IPS-18a (cell line): Measurements from ENCODE around the gene SREBF1.

Source experiments
- H3K27ac ChIP-seq: one replicate; pipeline ENCODE4 v1.5.1; 2013; ENCODE audit warnings: low read length
- H3K27me3 ChIP-seq: one replicate; pipeline ENCODE4 v1.6.1; 2013; ENCODE audit warnings: mild to moderate bottlenecking, low read length; ENCODE audit not compliant: control insufficient read depth, insufficient read depth
- H3K36me3 ChIP-seq: one replicate; pipeline ENCODE4 v1.6.1; 2013; ENCODE audit warnings: low read depth, low read length; ENCODE audit not compliant: control insufficient read depth
- H3K4me1 ChIP-seq: one replicate; pipeline ENCODE4 v1.6.1; 2013; ENCODE audit warnings: low read depth, low read length; ENCODE audit not compliant: control insufficient read depth
- H3K4me3 ChIP-seq: one replicate; pipeline ENCODE4 v1.5.1; 2013; ENCODE audit warnings: low read length
- H3K9ac ChIP-seq: one replicate; pipeline ENCODE4 v1.6.1; 2013; ENCODE audit warnings: mild to moderate bottlenecking, low read length, moderate library complexity
- H3K9me3 ChIP-seq: one replicate; pipeline ENCODE4 v1.6.1; 2013; ENCODE audit warnings: low read depth, low read length; ENCODE audit not compliant: control insufficient read depth

Gene SREBF1

DNA sequence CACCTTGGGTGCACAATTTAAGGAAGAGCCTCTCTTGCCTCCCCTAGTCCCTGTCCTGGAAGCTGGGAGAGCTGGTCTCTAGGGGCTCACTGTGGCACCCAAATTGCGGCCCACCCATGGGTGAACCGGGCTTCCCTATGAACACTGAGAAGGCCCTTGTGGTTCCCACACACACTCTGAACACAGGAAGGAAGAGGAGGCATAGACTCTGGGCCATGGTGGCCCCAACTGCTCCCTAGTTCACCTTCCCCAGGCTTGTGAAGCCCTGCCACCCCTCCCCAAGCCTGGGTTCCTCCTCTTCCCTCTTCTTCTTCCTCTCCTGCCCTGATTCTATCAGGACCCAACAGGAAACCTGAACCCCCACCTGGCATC is 10.5 kb downstream of the SREBF1 start:
- no peak overlapping the region for H3K27ac ChIP-seq
- no peaks in the 10 kb centered on the region for H3K27me3 ChIP-seq
- H3K36me3 ChIP-seq: peaks cover 5% of the 10 kb centered on the region
- H3K4me3 ChIP-seq: no peak overlapping the region
- H3K4me1 ChIP-seq: peaks cover 32% of the 10 kb centered on the region
- no peak overlapping the region for H3K9ac ChIP-seq
- no peaks in the 10 kb centered on the region for H3K9me3 ChIP-seq

DNA sequence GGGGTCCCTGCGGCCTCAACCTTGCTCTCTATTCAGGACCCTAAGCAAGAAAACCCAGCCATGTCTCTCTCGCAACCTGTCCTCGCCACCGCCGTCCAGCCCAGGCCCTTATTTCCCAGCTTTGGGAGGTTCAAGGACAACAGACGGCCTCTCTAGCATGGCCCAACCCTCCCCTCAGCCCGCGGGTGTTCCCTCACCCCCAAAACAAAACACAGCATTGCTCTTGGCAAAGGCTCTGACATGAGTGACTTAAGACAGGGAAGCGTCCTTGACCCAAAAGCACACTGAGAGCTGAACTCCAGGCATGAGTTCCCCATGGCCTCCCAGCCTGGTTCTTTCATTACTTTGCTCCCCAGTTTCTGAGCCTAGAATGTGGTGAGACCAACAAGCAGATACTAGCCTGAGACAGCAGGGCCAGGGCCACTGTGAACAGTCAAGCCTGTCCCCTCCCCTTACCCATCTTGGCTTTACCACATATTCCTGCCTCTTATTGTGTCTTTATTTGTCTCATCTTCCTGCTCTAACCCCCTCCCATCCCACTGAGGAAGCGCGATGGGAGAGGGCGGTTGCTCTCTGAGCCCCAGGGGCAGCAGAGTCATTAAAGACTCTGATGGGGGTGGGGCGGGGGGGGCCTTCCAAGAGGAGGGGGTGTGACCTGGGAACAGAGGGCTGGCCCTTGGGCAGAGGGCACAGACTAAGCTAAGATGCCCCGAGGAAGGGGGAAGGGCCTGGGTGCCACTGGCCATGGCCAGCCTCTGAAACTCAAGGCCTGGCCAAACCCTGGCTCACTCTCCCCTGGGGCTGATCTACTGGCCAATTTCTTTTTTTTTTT is 11.8 kb downstream of the SREBF1 start:
- peaks cover 5% of the 10 kb centered on the region for H3K36me3 ChIP-seq
- H3K27me3 ChIP-seq: no peaks in the 10 kb centered on the region
- H3K9me3 ChIP-seq: no peaks in the 10 kb centered on the region
- no peak overlapping the region for H3K4me3 ChIP-seq
- peaks cover 32% of the 10 kb centered on the region for H3K4me1 ChIP-seq
- no peak overlapping the region for H3K27ac ChIP-seq
- no peak overlapping the region for H3K9ac ChIP-seq

DNA sequence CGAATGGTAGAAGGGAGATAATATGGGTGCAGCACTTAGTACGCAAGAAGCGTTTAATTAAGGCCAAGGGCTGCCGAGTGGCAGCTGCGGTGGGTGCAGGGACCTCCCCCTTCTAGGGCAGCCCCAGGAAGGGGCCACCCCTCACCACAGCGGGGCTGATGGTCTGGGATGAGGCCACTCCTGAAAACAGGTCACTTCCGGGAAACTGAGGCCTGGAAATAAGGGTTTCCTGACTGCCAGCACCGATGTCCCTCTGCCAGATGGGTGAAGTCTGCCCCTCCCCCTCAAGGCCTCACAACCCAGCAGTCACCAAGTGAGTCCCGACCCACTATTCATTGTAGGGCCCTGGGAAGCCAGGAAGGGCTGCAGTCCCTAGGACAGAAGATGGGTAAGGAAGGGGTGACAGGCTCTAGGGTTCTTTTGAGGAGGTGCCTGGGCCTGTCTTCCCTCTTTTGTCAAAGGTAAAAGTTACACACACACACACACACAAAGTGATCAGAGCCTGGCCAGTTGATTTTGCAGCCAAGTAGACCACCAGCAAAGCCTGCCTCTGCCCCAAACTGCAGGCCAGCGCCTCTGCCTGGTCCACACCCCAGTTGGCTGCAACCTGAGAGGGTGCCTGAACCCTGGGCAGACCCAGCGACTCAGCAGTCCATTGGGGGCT is 12.5 kb downstream of the SREBF1 start:
- H3K36me3 ChIP-seq: peaks cover 7% of the 10 kb centered on the region

DNA sequence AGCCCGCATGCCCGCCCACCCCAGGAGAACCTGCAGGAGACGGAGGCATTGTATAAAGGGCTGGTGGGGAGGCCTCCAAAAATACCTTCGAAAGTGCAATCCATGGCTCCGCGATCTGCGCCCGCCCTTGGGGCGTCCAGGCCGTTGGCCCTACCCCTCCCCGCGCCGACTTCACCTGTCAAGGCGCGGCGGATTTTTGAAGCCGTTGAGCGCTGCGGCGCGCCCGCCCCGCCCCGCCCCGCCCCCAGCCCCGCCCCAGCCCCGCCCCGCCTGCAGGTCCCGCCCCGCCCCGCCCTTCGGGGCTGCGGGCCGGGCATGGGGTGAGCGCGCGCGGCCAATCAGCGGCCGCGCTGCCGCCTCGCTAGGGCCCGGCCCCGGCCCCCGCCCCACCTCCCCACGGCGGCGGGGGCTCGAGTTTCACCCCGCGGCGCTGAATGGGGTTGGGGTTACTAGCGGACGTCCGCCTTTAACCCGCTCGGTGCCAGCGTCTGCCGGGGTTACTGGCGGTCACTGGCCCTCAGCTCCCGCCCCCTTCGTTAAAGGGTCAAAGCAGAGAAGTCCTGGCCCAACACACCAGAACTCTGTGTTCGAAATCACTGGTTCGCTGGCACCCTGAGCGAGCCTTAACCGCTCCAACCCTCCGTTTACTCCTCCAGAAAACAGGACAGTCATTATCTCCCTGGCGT is 13.2 kb downstream of the SREBF1 start:
- H3K27ac ChIP-seq: peak overlapping the region; percentile 79
- no peaks in the 10 kb centered on the region for H3K27me3 ChIP-seq
- H3K36me3 ChIP-seq: peaks cover 13% of the 10 kb centered on the region
- peak overlapping the region; percentile 51 for H3K4me3 ChIP-seq
- no peaks in the 10 kb centered on the region for H3K9me3 ChIP-seq
- H3K4me1 ChIP-seq: peaks cover 32% of the 10 kb centered on the region
- peak overlapping the region; percentile 24 for H3K9ac ChIP-seq

More for the DNA sequence above, 12.5 kb downstream of the SREBF1 start:
- Histone ChIP-seq H3K4me3 (peak overlapping the region; percentile 51), H3K9me3 (no peaks in the 10 kb centered on the region), H3K27ac (peak overlapping the region; percentile 79), H3K4me1 (peaks cover 32% of the 10 kb centered on the region), H3K27me3 (no peaks in the 10 kb centered on the region), H3K9ac (peak overlapping the region; percentile 24)

DNA sequence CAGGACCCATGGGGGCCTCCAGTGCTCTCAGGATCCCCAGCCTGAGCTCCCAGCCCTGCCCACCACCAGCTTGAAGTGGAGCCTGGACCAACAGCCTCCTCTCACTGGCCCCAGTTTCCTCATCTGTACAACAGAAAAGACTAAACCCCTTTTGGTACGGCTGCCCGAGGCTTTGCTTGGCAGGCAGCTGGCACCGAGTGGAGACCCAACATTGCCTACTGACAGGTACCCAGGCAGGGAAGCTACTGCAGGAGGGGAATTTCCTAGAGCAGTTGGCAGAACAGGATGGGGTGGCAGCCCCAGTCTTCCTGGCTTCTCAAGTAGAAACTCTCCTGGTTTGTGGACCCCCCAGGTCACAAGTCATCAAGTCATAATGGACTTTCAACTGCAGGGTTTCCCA is 14.2 kb downstream of the SREBF1 start:
- Histone ChIP-seq H3K36me3 (peaks cover 16% of the 10 kb centered on the region), H3K9ac (no peak overlapping the region)

DNA sequence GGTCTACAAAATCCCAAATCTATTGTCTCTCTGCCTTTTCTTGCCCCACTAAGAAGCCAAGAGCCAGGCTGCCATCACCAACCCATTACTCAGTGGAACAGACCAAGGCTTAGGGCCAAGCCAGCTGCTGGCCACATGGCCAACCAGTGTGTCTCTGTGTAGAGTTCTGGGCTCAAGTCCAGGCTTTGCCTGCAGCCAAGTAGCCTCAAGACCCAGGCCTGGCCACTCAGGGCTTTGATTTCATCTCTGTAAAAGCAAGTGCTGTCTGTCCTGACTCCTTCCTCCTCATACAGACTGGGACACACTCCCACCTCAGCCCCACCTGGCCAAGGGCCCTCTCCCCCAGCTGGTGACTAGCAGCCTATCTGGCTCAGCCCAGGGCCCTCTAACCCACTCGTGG is 14.6 kb downstream of the SREBF1 start:
- H3K27me3 ChIP-seq: no peaks in the 10 kb centered on the region
- H3K36me3 ChIP-seq: peaks cover 17% of the 10 kb centered on the region
- H3K4me3 ChIP-seq: no peak overlapping the region

More for the DNA sequence above, 14.2 kb downstream of the SREBF1 start:
- no peak overlapping the region for H3K4me3 ChIP-seq
- no peaks in the 10 kb centered on the region for H3K27me3 ChIP-seq
- H3K9me3 ChIP-seq: no peaks in the 10 kb centered on the region
- H3K27ac ChIP-seq: no peak overlapping the region
- H3K4me1 ChIP-seq: peaks cover 34% of the 10 kb centered on the region

DNA sequence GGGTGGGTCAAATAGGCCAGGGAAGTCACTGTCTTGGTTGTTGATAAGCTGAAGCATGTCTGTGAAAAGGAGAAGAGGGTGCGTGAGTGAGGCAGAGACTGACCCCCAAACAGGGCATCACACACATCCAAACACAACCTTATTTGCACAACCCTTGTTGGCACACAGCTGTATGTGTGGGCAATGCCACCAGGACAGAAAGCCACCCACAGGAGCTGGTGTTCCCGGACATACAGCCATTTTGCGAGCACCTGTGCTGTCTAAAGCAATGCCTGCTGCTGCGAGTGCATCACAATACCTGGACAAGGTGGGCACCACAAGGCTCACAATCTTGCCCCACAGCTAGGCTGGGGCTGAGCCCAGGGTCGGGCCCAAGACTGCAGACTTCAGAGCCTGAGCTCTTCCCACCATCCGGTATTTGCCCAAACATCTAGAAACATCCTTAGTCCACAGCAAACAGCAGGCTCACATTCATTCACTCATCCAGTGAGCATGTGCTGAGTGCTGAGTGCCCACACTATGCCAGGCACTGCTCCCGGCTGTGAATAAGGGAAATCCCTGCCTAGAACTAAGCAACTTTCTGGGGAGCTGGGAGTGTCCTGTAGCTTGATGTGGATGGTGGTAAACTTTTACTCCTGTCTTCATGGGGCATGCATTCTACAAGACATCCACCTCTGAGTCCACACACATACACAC is 16.2 kb downstream of the SREBF1 start:
- peaks cover 30% of the 10 kb centered on the region for H3K4me1 ChIP-seq
- no peak overlapping the region for H3K27ac ChIP-seq
- no peaks in the 10 kb centered on the region for H3K9me3 ChIP-seq
- H3K4me3 ChIP-seq: no peak overlapping the region
- no peak overlapping the region for H3K9ac ChIP-seq
- peaks cover 26% of the 10 kb centered on the region for H3K36me3 ChIP-seq
- no peaks in the 10 kb centered on the region for H3K27me3 ChIP-seq

More for the DNA sequence above, 14.6 kb downstream of the SREBF1 start:
- Histone ChIP-seq H3K27ac (no peak overlapping the region), H3K9me3 (no peaks in the 10 kb centered on the region), H3K9ac (no peak overlapping the region), H3K4me1 (peaks cover 34% of the 10 kb centered on the region)

DNA sequence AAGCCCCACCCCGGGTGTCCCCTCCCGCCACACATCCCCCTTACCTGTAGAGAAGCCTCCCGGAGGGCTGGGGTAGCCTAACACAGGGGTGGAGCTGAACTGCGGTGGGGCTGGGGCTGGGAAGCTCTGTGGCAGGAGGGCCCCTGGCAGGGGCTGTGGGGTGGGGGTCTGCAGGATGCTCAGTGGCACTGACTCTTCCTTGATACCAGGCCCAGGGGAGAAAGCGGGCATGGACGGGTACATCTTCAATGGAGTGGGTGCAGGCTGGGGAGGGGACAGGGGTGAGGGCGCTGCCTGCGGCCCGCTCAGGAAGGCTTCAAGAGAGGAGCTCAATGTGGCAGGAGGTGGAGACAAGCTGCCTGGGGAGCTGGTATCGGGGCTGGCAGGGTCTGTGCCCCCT is 16.7 kb downstream of the SREBF1 start:
- H3K27ac ChIP-seq: no peak overlapping the region
- H3K9ac ChIP-seq: no peak overlapping the region
- no peak overlapping the region for H3K4me3 ChIP-seq
- H3K27me3 ChIP-seq: no peaks in the 10 kb centered on the region
- H3K4me1 ChIP-seq: peaks cover 29% of the 10 kb centered on the region
- peaks cover 32% of the 10 kb centered on the region for H3K36me3 ChIP-seq
- no peaks in the 10 kb centered on the region for H3K9me3 ChIP-seq

DNA sequence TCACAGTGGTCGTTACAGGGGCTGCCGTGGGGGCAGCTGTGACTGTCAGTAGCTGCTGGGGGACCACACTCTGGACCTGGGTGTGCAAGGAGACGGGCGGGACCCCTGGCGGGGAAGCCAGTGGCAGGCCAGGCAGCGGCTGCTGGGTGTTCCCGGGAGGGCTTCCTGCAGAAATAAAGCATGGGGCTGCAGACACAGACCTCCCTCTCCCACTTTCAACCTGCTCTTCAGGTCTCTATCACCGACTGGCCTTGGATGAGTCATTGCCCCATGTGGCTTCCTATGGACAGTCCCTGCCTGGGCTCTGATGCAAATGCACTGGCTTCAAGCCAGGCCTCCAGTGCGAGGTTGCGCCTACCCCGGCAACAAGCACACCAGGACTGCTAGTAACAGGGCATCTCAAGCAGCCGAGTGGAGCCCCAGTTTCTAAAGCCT is 17.2 kb downstream of the SREBF1 start:
- Histone ChIP-seq H3K27ac (no peak overlapping the region), H3K4me1 (peaks cover 25% of the 10 kb centered on the region), H3K4me3 (no peak overlapping the region)

DNA sequence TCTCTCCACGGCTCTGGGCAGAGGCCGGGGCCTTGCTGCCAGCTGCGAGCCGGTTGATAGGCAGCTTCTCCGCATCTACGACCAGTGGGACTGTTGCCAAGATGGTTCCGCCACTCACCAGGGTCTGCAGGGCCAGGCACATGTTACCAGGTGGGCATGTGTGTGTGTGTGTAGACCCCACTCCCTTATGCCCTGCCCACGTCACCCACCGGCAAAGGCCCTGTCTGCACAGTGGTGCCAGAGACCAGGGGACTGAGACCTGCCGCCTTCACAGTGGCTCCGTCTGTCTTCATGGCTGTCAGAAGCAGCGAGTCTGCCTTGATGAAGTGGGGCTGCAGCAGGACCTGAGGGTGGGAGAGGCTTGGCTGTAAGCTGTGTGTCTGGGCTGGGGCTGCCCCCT is 17.7 kb downstream of the SREBF1 start:
- Histone ChIP-seq H3K36me3 (peaks cover 41% of the 10 kb centered on the region), H3K4me3 (no peak overlapping the region), H3K27ac (no peak overlapping the region), H3K9me3 (no peaks in the 10 kb centered on the region), H3K4me1 (peaks cover 20% of the 10 kb centered on the region), H3K9ac (no peak overlapping the region), H3K27me3 (no peaks in the 10 kb centered on the region)

More for the DNA sequence above, 17.2 kb downstream of the SREBF1 start:
- H3K36me3 ChIP-seq: peaks cover 37% of the 10 kb centered on the region
- no peaks in the 10 kb centered on the region for H3K9me3 ChIP-seq
- no peak overlapping the region for H3K9ac ChIP-seq
- H3K27me3 ChIP-seq: no peaks in the 10 kb centered on the region

DNA sequence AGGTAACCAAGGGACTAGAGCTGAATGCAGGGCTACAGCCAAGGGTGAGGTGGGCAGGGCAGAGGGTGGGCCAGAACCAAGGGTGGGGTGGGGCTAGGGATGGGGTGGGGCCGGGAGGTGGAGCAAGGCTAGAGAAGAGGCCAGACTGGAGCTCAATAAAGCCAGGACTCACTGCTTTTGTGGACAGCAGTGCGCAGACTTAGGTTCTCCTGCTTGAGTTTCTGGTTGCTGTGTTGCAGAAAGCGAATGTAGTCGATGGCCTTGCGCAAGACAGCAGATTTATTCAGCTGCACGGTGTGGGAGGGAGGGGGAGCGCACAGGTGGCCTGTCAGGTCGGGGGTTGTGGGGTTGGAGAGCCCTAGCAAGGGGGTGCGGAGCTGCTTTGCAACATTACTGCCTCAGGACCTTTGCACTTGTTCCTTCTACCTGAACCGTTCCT is 18.7 kb downstream of the SREBF1 start:
- Histone ChIP-seq H3K36me3 (peaks cover 47% of the 10 kb centered on the region), H3K9me3 (no peaks in the 10 kb centered on the region), H3K27me3 (no peaks in the 10 kb centered on the region), H3K27ac (no peak overlapping the region), H3K9ac (no peak overlapping the region), H3K4me1 (peaks cover 15% of the 10 kb centered on the region), H3K4me3 (no peak overlapping the region)
